Stimulated activated CD4-positive, alpha-beta T cell treated with anti-CD3 and anti-CD28 coated beads, Interleukin-1b, Interleukin-23, amount 100 ng/mL, for 4 hours (primary cell): ENCODE data around the gene DOCK2.
"Not testable (repeated sequence)": the region's sequence is repeated elsewhere in the genome, so short reads cannot be mapped to it uniquely, and the experiment has no call there.

ENCODE experiments used
- DNase-seq, 2 donors: peaks; one replicate each; pipeline ENCODE4 v3.0.0-alpha.2; 2020; ENCODE audit warnings: low read depth in 2 of 2

DOCK2 gene

DNA sequence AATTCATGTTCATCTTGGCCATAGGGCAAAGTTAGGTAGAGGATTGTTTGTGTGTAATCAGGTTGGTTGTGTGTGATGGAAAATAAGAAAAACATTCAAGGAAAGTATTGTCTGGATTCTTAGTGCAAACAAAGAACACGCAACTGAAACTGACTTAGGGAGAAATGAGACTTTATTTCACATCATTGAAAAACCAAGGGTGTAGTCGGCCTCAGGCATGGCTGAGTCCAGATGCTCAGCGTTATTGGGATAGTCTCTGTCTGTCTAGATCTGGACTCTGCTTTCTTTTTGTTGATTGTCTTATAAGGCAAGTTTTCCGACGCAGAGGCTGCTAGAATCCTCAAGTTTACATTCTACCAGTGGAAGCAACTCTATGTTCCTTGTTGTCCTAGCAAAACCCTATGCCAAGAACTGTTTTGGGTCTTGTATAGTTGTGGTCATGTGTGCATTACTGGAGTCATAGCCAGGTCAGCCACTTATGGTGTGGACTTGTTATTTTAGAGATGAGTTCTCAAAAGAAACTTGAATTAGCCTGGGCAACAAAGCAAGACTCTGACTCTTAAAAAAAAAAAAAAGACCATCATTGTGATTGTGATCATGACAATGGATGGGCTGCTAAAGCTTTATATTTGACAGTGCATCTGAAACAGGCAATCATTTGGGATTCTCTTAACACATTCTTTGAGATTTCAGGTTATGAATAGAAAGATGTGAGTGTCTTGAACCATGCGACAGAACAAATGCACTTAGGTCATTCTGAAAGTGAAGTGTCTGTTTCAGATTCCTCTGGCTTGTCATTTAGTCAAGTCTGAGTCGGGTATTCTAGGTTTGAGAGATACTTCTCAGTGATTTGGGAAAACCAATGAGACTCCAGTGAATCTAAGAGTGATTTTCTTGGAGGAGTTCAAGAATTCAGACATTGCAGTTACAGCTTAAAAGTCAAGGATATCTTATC is 82.6 kb downstream of the DOCK2 start:
- DNase-seq: no peak

DNA sequence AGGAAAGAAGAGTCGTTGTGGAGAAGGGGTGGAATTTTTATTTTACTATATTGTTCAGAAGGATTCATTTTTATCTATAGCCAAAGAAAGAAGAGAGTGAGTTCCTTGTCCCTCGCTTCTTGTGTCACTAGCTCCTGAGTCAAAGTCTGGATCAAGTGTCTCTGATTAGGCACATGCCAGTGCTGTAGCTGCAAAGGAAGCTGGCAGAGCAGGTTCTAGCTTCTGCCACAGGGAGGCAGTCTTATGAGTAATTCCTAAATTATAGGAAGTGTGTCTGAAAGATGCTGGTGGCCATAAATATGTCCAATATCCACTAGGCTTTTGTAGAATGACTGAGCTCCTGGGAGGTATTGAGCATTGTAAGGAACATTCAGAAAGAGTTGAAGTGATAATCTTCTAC is 84.7 kb downstream of the DOCK2 start:
- DNase-seq: no peak

DNA sequence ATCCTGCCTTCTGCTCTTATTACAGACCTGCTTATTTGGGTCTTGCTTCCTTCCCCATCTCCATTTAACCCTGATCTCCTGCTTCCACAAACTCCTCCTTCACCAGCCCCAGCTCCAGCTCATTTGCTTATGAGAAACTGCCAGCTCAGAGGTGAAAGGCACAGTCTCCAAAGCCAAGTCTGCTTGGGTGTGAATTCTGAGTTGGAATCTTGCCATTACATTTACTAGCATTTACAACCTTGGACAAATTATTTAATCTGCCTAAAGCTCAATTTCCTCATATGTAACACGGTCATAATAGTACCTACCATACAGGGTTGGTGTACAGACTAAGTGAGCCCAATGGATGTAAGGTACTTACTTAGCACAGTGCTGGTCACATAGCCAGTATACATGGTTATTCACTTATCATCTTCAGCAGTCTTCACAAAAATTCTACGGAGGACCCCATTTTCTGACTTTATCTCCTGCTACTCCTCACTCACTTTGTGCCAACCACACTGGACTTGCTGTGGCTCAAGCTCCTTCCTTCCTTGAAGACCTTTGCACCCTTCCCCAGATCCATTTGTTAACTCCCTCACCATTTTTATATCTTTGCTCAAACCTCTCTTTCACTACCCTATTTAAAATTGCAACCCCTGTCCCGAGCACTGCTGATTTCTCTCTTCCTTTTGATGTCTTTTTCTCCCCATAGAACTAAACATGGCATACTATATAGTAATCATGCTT is 86.2 kb downstream of the DOCK2 start:
- DNase-seq: no peak

DNA sequence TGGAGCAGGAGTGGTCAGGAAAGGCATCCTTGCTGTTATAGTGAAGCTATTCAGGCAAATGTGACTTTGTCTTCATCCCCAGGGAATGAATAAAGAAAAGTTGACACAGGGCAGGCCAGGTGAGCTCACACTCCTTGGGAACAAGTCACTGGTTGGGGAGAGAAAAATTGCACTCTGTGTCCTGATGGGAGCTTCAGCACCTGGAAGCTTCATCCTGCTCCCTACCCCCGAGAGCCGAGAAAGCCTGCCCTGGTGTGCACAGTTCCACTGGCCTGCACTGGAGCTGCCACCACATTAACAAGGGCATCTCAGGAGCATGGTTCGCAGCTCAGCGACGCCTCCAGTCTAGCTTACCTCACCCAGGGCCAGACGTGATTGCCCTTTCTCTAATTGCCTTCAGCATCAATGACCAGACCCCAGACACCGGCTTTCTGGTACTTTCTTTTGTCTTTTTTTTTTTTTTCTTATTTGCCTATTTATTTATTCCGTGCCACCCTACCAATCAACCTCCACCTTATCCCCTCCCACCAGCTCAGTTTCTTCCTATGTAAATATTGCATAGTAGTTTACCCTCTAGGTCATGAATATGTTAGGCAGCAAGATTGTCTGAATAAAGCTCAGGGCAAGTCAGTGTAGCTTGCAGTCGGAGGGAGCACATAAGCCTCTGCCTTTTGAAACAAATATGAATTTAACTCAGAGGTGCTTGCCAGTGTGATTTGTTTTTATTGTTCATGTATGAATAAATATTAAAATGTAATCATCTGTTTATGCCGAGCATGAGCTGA is 87.4 kb downstream of the DOCK2 start:
- DNase-seq: no peak

DNA sequence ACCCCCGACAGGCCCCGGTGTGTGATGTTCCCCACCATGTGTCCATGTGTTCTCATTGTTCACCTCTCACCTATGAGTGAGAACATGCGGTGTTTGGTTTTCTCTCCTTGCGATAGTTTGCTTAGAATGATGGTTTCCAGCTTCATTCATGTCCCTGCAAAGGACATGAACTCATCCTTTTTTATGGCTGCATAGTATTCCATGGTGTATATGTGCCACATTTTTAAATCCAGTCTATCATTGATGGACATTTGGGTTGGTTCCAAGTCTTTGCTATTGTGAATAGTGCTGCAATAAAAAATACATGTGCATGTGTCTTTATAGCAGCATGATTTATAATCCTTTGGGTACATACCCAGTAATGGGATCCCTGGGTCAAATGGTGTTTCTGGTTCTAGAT is 88.6 kb downstream of the DOCK2 start:
- DNase-seq: not testable (repeated sequence)

DNA sequence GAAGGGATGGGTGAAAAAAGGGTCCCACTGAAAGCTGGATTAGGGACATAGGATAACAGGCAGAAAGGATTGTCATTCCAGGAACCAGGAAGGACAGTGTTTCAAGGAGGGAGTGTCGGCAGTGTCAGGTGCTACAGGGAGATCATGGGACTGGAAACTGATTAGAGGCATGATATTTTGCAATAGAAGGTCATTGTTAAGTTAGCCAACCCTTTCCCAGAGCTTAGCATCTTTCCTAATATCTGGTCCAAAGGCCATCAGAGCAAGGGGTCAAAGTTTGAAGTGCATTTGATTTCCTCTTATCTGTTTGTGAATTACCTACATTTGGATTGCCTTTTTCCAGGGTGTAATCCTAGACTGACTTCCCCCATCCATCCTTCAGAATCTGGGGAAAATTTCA is 91.3 kb downstream of the DOCK2 start:
- DNase-seq: no peak

DNA sequence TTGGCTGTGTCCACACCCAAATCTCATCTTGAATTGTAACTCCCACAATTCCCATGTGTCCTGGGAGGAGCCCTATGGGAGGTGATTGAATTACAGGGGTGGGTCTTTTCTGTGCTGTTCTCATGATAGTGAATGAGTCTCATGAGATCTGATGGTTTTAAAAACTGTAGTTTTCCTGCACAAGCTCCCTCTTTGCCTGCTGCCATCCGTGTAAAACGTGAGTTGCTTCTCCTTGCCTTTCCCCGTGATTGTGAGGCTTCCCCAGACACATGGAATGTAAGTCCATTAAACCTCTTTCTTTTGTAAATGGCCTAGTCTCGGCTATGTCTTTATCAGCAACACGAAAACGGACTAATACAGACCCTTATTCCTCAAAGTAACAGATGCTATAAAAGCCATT is 94.1 kb downstream of the DOCK2 start:
- DNase-seq: no peak

DNA sequence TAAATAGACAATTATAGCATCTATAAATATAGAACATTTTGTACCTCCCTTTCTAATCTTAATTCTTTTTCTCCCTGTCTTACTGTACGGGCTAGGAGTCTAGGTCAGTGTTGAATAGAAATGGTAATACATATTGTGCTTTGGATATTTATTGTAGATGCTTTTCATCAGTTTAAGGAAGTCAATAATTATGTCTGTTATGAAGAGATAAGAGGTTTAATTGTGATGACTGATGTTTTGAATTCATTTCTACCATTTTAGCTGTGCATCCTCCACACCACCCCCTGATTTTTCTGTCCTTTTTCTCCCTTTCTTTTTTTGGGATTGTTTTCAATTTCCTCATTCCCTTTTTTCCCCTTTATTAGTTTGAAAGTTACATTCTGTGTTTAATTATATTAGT is 95.8 kb downstream of the DOCK2 start:
- DNase-seq: no peak

DNA sequence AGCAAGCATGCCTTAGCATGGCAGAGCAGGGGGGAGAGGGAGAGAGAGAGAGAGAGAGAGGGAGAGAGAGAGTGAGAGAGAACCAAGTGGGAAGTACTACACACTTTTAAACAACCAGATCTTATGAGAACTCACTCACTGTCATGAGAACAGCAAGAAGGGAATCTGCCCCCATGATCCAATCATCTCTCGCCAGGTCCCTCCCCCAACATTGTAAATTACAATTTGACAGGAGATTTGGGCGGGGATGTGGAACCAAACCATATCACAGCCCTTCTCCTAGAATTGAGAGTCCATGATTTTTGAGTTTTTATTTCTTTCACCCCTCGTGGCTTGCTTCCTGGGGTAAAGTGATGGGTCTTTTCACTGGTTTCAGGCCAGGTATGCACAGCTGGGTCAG is 98.8 kb downstream of the DOCK2 start:
- no peak for DNase-seq

DNA sequence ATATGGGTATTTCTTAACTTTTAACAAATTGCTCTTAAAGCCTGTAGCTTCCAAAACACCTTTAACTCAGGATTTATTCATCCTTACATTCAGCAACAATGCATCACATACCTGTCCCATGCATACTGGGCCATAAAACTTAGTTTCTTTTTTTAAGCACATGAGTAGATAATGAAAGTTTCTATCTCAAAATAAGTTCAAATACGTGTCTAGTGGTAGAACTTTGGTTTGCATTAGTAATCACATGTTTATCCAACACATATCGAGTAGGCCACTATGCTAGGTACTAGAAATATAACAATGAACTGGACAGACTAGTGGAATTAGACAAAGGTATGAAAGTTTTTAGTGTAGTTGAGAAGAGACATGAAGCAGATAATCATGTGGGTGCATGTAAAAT is 99.6 kb downstream of the DOCK2 start:
- DNase-seq: no peak

DNA sequence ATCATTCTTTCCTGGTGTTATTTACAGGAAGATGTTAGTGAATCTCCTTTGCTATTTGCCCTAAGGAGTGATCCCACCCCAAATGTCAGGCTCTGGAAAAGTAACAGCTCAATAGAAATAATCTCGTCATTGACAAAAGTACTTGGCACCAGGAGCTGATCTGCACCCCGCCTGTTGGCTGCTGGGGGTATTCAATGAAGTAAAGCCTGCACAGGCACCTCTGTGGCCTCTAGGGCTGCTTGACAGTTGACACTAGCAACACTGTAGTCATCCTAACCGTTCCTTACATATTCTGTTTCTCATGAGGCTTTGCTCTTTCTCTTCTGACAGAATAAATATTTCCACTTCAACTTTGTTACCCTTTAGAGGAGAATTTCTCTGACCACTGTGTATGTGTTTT is 103.4 kb downstream of the DOCK2 start:
- DNase-seq: no peak

DNA sequence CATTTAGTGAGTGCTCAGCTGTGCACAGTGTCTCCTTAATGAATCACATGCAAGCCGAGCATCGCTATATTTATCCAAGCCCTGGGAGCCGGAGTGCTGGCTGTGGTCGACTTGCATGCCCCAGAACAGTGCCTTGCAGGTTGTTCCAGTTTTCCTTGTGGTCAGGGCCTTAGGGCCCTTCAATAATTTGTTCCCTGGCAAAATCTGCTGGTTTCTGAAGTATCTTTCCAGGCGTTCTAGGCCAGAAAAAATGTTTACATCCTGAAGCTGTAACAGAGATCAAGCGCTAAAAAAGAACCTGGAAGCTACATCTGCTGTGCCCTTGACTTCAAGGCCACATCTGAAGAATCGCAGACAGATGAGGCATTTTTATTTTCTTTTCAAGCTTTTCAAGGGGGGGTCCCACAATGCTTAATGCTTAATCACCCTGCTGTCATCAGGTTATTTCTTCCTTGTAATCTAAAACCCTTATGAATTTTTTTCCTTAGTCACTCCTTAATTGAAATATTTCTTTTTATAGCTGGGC is 105.8 kb downstream of the DOCK2 start:
- DNase-seq: no peak

DNA sequence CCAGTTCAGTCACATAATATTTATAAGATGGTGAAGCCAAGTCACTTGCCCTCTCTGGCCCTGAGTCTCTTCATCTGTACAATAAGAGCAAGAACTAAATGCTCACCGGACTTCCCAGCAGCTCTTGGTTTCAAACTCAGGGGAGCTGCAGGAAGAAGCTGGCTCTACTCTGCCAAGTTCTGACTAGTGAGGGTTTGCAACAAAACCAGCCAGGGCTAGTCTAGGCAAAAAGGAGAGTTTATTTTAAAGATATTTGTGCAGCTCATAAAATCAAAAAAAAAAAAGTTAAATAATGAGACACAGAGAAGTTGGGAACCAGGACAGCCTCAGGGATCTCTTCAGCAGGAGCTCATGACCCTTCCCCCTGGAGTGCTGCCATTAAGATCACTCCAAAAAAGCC is 107.3 kb downstream of the DOCK2 start:
- DNase-seq: no peak

DNA sequence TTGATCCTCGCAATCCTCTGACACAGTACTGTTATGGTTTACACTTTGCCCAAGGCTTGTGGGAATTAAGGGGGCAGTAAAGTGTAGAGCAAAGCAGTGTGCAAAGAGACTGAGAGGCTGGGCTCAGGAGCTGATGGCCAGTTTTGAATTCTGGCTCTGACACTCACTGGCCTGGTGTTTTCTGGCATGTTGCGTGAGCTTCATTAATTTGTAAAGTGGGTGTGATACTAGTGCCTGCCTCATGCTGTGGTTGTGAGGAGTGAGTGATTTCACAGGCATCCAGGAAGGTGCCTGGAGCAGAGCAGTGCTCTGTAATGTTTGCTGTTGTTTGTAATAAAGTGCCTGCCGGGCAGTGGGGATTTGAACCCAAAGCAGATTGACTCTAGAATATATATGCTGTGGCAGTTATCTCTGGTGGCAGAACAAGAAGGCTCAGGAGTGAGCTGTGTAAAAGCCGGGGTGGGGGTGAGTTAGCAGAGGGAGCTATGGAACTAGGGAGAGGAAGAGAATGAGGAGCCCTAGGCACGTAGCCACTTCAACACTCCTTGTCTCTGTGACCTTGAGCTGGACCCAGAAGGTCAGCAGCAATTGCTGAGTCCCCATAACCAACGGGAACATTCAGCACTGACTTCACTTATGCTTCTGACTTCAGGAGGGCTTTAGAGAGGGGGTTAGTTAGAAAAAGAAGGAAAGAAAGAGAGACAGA is 108.5 kb downstream of the DOCK2 start:
- no peak for DNase-seq

DNA sequence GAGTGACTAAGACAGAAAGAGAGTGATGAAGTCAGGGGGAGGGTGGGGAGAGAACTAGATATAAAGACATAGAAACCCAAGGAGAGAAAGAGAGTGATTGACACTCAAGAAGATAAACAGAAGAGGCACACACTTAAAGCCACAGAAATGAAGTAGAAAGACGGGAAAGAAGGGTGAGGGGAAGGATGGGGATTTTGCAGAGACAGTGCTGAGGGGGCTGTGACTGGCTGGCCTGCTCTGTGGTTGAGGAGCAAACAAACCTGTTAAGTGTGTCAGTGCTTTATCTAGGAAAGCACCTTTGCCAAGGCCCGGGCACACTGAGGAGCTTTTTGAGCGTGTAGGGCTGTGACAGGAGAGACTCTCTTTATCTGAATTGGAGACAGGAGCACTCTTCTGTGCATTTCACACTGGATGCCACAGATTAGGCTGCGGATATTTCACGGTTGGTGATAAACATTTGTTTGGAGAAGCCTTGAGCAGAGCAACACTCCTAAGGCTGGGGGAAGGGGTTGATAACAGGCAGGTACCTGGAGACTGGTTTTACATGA is 109.1 kb downstream of the DOCK2 start:
- DNase-seq: no peak

DNA sequence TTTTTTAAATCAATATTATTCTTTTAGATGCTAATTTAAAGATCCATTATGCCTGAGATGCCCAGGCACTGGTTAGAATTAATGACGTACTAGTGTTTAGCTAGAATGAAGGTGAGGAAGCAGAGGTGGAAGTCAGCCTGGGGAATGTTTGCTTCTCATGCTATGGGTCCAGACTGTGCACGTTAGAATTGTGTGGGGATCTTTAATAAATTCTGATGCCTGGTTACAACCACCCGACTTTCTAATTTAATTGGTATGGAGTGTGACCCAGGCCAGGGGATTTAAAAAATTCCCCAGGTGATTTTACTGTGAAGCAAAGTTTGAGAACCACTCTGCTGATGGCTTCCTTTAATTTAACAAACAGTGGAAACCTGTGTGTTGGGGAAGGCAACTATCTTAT is 111.1 kb downstream of the DOCK2 start:
- no peak for DNase-seq

DNA sequence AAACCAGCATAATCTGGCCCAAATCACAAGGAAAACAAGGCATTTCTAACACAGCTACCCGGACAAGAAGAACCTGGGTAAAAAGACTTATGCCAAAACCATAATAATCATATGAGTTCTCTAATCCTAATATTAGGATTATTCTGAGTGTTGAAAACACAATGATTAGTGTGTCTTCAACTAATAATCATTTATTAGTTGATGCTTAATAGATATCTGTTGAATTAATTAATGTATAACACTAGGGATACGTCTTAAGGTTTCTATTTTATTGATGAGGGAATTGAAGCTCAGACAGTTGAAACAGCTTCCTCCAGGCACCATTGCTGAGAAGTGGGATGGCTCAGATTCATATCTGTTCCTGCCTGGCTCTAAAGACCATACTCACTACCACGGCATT is 112.2 kb downstream of the DOCK2 start:
- DNase-seq: no peak

DNA sequence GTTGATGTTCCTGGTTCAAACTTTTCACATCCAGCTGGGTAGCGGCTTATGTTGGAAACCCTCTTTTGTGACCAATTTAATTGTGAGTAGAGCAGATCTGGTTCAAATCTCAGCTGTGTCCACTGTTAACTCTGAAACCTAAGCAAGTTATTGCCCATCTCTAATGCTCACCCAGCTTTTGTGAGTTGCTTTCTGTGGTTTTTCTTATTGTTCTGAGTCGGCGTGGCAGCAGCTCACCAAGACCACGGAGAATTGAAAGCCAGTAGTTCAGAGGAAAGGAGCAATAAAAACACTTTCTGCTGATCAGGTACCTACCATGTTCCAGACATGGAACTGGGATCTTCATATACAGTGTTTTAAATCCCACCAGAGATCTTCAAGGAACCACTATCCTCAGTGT is 114.4 kb downstream of the DOCK2 start:
- DNase-seq: no peak

DNA sequence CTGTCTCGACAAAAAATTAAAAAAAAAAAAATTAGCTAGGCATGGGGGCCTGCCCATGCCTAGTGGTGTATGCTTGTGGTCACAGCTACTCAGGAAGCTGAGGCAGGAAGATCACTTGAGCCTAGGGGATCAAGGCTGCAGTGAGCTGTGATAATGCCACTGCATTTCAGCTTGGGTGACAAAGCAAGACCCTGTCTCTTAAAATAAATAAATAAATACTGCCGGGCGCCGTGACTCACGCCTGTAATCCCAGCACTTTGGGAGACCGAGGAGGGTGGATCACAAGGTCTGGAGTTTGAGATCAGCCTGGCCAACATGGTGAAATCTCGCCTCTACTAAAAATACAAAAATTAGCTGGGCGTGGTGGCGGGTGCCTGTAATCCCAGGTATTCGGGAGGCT is 115.5 kb downstream of the DOCK2 start:
- DNase-seq: not testable (repeated sequence)

DNA sequence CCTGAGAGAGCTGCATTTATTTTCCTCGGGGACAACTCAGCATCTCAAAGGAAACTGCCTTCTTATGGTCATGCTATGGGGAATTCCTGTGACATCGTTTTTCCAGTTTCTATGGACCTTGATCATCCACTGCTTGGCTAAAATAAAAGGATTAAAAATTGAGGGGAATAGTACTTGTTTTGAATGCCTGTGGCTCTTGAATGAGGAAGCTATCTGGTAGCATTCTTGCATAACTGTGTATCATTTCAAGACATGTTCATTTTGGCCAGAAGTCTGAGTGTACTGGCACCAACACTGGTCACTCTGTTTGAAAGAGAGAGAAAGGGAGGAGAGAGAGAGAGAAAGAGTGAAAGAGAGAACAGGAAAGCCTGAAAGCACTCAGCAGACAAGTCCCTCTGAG is 116.7 kb downstream of the DOCK2 start:
- no peak for DNase-seq

DNA sequence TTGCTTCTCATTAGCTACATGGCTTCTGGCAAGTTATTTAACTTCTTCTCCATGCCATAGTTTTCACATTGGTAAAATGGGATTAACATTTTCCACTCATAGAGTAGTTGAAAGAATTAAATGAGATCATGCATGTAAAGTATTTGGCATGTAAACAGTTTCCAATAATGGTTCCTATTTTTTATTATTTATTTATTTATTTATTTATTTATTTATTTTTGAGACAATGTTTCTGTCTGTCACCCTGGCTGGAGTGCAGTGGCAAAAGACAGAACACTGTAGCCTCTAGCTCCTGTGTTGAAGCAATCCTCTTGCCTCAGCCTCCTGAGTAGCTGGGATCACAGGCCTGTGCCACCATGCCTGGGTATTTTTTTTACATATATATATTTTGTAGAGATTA is 117.7 kb downstream of the DOCK2 start:
- DNase-seq: no peak
